IPS-15b (cell line): Measurements from ENCODE around the gene UTP18.
"Not testable (repeated sequence)": the region's sequence is repeated elsewhere in the genome, so short reads cannot be mapped to it uniquely, and the experiment has no call there.

Experiments
- H3K27me3 ChIP-seq: one replicate; pipeline ENCODE4 v1.6.1; 2013; ENCODE audit warnings: low read length; ENCODE audit not compliant: control insufficient read depth, insufficient read depth
- H3K36me3 ChIP-seq: one replicate; pipeline ENCODE4 v1.6.1; 2013; ENCODE audit warnings: low read length; ENCODE audit not compliant: control insufficient read depth, insufficient read depth
- H3K4me1 ChIP-seq: one replicate; pipeline ENCODE4 v1.6.1; 2013; ENCODE audit warnings: mild to moderate bottlenecking, low read length; ENCODE audit not compliant: control insufficient read depth, insufficient read depth
- H3K4me3 ChIP-seq: one replicate; pipeline ENCODE4 v1.5.1; 2013; ENCODE audit warnings: low read depth, low read length
- H3K9ac ChIP-seq: one replicate; pipeline ENCODE4 v1.6.1; 2013; ENCODE audit warnings: low read depth, mild to moderate bottlenecking, low read length
- H3K9me3 ChIP-seq: one replicate; pipeline ENCODE4 v1.6.1; 2013; ENCODE audit warnings: mild to moderate bottlenecking, low read length; ENCODE audit not compliant: control insufficient read depth, insufficient read depth

UTP18 gene

DNA sequence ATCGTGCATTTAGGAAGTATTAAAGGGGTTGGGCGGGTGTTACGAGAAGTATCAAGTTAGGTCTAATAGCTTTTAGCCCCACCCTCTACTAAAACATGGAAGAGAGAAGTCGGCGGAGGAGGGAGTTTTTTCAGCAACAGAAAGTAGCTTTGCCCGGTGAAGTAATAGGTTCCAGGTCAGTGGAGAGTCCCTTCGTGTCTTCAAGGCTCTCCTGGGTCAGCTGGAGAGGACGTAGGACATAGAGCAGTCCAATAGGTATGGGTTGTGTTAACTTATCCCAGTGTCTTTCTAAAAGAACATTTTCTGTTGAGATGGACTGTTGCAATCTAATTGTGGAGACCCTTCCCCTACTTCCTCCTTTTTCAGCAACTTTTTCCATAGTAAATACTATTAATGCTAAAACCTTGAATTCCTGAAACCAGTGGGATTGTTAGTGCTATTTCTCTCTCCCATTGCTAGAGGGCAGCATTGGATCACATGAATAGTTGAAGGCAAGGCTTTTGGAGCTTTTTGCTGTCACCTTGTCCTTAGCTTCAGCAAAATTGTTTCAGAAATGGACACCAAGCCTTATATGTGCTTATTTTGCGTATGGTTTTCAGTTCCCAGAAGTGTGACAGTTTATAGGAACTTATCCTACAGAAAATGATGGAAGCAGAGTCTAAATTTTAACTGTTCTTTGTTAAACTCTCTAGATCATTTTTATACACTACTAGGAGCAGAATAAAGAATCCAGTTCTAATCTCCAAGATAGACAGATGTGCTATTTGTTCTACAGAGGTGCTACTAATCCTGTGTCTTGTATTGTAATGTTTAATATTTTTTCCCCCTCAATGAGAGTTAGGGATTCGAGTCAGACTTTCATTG is 38.4 kb downstream of the UTP18 start:
- H3K9ac ChIP-seq = no peak overlapping the region
- H3K36me3 ChIP-seq = no peaks in the 10 kb centered on the region
- H3K4me3 ChIP-seq = no peak overlapping the region
- no peaks in the 10 kb centered on the region for H3K9me3 ChIP-seq
- peaks cover 14% of the 10 kb centered on the region for H3K4me1 ChIP-seq
- no peaks in the 10 kb centered on the region for H3K27me3 ChIP-seq

DNA sequence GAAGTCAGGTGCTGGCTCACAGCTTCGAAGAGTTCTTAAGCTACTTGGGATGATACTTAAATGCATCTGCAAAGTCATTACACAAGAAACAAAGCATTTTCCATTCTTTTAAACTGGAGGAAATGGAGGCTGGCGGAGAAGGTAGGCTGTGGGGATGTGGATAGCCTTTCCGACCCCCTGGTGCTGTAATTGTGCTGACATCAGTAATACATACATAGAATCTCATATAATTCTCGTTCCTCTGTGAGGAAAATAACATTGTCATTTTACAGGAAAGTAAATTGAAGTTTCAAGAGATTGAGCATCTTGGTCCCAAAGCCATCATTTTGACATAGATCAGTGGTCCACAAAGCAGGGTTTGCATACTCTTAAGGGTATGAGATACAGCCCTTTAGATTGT is 39.5 kb downstream of the UTP18 start:
- Histone ChIP-seq H3K9ac (no peak overlapping the region), H3K36me3 (no peaks in the 10 kb centered on the region), H3K4me3 (no peak overlapping the region), H3K4me1 (peaks cover 14% of the 10 kb centered on the region), H3K9me3 (no peaks in the 10 kb centered on the region), H3K27me3 (no peaks in the 10 kb centered on the region)

DNA sequence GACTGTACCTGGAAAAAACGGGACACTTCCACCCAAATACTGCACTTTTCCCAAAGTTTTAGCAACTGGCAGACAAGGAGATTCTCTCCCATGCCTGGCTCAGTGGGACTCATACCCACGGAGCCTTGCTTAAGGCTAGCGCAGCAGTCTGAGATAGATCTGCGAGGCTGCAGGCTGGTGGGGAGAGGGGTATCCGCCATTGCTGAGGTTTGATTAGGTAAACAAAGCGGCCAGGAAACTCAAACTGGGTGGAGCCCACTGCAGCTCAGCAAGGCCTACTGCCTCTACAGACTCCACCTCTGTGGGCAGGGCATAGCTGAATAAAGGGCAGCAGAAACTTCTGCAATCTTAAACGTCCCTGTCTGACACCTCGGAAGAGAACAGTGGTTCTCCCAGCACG is 44.8 kb downstream of the UTP18 start:
- Histone ChIP-seq H3K9ac (no peak overlapping the region), H3K36me3 (no peaks in the 10 kb centered on the region), H3K4me1 (peaks cover 12% of the 10 kb centered on the region), H3K9me3 (no peaks in the 10 kb centered on the region), H3K4me3 (no peak overlapping the region), H3K27me3 (no peaks in the 10 kb centered on the region)

DNA sequence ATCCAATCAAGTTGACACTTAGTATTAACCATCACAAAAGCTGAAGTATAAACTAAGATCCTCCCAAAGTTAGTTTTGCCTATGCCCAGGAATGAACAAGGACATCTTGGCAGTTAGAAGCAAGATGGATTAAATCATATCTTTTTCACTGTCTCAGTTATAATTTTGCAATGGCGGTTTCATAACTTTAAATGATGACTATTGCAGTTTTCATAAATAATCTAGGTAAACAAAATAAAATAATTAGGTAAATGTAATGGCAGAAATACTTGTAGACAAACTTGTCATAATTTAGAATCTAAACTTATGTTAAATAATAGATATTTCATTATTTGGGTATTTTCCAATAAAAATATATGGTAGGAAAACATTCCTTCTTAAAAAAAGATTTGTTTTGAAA is 51.7 kb downstream of the UTP18 start:
- not testable (repeated sequence) for H3K4me1 ChIP-seq, H3K9me3 ChIP-seq, H3K27me3 ChIP-seq, H3K9ac ChIP-seq, H3K4me3 ChIP-seq, H3K36me3 ChIP-seq

DNA sequence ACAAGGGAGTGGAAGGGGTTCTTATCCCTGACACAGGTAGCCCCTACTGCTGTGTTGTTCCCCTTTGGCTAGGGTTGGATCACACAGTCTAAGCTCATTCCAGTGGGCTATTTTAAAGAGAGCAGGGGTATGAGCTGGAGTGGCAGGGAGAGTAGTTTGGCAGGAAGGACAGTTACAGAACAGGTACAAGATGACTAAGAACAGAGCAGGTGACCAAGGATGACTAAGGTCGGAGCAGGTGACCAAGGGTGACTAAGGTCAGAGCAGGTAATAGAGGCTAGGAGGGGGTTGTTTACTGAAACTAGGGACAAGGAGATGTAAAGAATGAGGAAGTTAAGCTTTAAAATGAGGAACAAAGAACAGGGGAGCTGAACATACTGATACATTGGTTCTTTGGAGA is 58.8 kb downstream of the UTP18 start:
- Histone ChIP-seq H3K4me1 (peaks cover 2% of the 10 kb centered on the region), H3K4me3 (no peak overlapping the region), H3K9me3 (peaks cover 8% of the 10 kb centered on the region), H3K27me3 (no peaks in the 10 kb centered on the region), H3K9ac (no peak overlapping the region), H3K36me3 (no peaks in the 10 kb centered on the region)

DNA sequence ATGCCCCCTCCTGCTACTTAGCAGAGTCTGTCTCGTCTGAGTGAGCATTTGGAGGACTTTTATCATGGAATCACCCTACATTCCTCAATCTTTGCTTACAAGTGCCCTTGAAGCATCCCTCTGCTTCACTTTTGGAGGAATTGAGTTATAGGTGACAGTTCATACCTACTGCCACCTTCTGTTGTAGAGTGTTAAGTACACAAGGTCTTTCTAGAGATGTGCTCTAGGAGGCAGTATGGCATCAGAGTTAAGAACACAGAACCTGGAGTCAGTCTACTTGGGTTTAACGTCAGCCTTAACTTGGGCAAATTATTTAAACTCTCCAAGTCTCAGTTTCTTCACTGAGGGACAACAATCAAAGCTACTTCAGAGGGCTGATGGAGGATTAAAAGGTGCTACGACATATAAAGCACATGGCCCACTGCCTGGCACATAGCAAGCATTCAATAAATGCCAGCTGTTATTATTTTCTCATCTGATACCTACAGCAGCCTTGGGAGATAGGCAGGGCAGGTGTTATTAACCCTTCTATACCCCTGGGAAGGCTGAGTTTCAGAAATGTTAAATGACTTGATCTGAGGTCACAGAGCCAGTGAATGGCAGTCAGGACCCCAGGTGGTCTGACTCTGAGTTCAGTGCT is 62.2 kb downstream of the UTP18 start:
- H3K27me3 ChIP-seq = no peaks in the 10 kb centered on the region
- no peaks in the 10 kb centered on the region for H3K36me3 ChIP-seq
- no peak overlapping the region for H3K4me3 ChIP-seq
- H3K9ac ChIP-seq = no peak overlapping the region
- peaks cover 2% of the 10 kb centered on the region for H3K4me1 ChIP-seq
- peaks cover 5% of the 10 kb centered on the region for H3K9me3 ChIP-seq

DNA sequence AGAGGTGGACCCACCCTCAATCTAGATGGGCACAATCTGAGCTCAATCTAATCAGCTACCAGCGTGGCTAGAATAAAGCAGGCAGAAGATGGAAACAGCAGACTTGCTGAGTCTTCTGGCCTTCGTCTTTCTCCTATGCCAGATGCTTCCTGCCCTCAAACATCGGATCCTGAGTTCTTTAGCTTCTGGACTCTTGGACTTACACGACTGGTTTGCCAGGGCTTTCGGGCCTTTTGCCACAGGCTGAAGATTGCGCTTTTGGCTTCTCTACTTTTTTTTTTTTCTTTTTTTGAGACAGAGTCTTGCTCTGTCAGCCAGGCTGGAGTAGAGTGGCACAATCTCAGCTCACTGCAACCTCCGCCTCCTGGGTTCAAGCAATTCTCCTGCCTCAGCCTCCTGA is 65.1 kb downstream of the UTP18 start:
- H3K4me1 ChIP-seq = peaks cover 2% of the 10 kb centered on the region
- no peaks in the 10 kb centered on the region for H3K36me3 ChIP-seq
- no peak overlapping the region for H3K4me3 ChIP-seq
- no peaks in the 10 kb centered on the region for H3K9me3 ChIP-seq
- no peak overlapping the region for H3K9ac ChIP-seq
- no peaks in the 10 kb centered on the region for H3K27me3 ChIP-seq

DNA sequence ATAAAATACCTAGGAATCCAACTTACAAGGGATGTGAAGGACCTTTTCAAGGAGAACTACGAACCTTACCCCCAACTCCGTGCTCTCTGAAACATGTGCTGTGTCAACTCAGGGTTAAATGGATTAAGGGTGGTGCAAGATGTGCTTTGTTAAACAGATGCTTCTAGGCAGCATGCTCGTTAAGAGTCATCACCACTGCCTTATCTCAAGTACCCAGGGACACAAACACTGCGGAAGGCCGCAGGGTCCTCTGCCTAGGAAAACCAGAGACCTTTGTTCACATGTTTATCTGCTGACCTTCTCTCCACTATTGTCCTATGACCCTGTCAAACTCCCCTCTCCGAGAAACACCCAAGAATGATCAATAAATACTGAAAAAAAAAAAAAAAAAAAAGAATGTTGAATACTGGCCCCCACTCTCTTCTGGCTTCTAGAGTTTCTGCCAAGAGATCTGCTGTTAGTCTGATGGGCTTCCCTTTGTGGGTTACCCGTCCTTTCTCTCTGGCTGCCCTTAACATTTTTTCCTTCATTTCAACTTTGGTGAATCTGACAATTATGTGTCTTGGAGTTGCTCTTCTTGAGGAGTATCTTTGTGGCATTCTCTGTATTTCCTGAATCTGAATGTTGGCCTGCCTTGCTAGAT is 70.6 kb downstream of the UTP18 start:
- not testable (repeated sequence) for H3K27me3 ChIP-seq, H3K9ac ChIP-seq, H3K4me1 ChIP-seq, H3K4me3 ChIP-seq, H3K9me3 ChIP-seq, H3K36me3 ChIP-seq

DNA sequence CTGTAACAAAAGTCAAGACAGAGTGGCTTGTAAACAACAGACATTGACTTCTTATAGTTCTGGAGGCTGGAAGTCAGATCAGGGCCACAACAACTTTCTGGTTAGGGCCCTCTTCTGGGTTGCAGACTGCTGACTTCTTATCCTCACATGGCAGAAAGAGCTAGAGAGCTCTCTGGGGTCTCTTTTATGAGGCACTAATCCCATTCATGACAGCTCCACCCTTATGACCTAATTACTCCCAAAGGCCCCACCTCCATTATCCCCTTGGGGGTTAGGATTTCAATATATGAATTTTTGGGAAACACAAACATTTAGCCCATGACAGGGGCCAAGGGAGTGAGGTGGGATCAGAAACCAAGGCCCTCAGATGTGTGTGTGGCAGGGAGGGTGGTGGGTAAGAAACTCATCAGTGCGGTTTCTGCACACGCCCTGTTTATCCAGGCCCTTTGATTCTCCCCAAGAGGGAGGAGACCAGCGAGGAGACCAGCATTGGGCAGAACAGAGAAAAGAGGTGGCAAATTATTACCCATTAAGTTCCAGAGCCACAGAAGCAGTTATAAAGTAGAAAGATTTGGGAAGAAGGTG is 74.8 kb downstream of the UTP18 start:
- H3K9ac ChIP-seq = no peak overlapping the region
- H3K4me1 ChIP-seq = no peaks in the 10 kb centered on the region
- H3K36me3 ChIP-seq = no peaks in the 10 kb centered on the region
- no peak overlapping the region for H3K4me3 ChIP-seq
- H3K27me3 ChIP-seq = no peaks in the 10 kb centered on the region
- no peaks in the 10 kb centered on the region for H3K9me3 ChIP-seq

DNA sequence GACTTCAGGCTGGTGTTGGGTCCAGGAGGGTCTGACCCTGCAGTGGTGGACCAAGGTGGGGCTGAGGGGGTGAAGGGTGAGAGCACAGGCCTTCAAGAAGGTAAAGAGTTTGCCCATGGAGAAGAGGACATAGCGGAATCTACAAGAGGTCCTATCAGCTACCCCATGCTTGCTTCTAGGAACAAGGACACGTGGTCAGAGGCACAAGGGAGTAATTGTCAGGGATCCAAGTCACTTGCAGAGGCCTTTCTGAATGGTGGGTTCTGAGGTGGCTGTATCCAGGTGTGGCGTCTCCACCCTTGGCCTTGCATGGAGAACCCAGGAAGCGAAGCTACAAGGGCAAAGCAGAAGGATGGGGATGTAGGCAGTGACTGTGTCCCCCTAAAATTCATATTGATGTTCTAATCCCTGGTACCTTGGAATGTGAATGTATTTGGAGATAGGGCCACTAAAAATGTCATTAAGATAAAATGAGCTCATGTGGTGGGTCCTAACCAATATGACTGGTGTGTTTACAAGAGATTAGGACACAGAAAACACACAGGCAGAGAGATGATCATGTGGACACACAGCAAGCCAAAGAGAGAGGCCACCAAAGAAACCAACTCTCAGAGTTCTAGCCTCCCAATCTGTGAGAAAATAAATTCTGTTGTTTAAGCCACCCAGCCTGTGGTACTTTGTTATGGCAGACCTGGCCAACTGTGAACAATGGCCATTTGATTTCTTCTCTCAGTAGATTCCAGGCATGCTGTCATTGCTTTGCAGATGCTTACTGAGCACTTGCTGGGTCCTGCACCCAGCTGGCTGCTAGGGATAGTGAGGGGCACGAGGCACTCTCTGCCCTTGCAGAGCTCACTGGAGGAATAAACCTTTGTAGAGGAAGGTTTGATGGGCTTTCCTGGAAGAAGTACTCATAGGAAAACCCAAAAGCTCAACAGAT is 75.8 kb downstream of the UTP18 start:
- Histone ChIP-seq H3K9ac (no peak overlapping the region), H3K36me3 (no peaks in the 10 kb centered on the region), H3K4me3 (no peak overlapping the region), H3K9me3 (no peaks in the 10 kb centered on the region), H3K27me3 (no peaks in the 10 kb centered on the region), H3K4me1 (no peaks in the 10 kb centered on the region)

DNA sequence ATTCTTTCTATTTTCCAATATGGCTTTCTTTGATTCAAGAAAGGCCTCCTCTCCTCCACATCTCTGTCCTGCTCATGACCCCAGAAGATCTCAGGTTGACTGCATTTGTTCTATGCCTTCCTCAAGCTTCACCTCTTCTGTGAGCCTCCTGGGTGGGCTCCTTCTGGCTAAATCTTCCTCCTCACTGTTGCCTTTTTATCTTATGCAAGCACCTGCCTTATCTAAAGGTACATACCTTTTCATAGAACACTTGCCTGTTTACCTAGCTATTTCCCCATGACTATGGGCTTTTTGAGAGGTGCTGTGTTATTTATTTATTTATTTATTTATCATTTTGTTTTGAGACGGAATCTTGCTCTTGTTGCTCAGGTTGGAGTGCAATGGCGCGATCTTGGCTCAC is 81.1 kb downstream of the UTP18 start:
- Histone ChIP-seq H3K27me3 (no peaks in the 10 kb centered on the region), H3K9me3 (no peaks in the 10 kb centered on the region), H3K9ac (no peak overlapping the region), H3K36me3 (no peaks in the 10 kb centered on the region), H3K4me3 (no peak overlapping the region), H3K4me1 (no peaks in the 10 kb centered on the region)
